GM10847 (cell line): ENCODE measurements around the gene C17orf67.

Experiments
- POLR2A ChIP-seq: IDR thresholded peaks from 2 replicates; pipeline ENCODE4 v1.6.1; 2011; ENCODE audit not compliant: insufficient read length; ENCODE audit errors: extremely low read depth

Gene C17orf67

DNA sequence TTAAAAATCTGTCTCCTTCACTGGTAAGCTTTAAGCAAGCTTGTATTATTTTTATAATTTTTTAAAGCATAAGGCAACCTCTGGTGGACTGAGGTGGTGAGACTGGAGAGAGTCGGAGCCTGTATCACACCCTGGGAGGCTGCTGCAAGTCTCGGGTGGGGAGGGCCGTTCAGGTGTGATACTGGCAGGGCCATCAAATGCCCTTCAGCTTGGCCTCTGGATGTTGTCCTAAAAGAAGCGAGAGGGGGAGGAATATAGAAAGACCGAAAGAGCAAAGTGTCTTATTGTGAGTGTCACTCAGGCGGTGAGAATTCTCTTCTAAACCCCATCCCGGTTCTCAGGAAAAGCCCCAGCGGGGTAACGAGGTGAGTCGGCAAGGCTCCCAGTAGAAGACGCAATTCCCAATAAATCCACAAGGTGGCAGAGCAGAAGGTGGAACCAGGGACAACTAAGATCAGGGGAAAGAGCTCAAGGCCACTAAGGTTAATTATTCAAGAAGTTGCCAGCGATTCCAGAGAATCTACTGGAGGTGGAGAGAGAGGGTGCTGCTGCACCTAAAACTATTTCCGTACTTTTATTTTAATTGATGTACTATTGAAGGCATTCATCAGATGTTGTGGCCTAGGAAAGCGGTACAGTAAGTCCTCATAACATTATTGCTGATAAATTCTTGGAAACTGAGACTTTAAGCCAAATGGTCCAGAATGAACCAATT lies 14.1 kb downstream of the C17orf67 start:
- TF ChIP-seq POLR2A = no peak

DNA sequence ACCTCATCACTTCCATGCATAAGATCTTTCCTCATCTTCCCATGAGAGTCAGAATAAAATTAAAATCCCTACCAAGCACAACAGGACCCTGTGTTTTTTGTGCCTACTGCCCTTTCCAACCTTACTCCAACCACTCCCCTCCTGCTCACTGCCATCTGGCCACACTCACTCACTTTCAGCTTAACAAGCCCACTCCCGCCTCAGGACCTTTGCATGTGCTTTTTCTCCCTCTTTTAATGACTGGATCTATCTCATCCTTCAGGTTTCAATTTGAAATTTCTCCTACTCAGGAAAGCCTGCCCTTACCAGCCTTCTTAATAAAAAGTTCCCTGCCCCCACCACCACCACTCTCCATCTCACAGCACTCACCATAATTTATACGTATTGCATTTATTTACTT lies 14.7 kb downstream of the C17orf67 start:
- TF ChIP-seq POLR2A = no peak

DNA sequence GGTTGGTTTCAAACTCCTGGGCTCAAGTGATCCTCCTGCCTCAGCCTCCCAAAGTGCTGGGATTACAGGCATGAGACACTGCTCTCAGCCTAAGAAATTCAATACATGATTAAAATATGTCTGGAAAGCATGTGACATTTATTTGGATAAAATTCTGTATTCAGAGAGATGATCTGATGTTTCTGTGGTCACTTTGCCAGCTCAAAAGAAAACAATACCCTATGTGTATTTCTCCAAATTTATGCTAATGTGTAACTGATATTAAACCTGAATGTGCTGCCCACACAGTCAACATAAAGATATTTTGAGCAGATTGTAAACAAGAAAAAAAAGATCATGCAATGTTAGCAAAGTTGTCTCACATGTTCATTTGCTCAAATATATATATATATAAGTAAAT lies 16.7 kb downstream of the C17orf67 start:
- no peak for TF ChIP-seq POLR2A

DNA sequence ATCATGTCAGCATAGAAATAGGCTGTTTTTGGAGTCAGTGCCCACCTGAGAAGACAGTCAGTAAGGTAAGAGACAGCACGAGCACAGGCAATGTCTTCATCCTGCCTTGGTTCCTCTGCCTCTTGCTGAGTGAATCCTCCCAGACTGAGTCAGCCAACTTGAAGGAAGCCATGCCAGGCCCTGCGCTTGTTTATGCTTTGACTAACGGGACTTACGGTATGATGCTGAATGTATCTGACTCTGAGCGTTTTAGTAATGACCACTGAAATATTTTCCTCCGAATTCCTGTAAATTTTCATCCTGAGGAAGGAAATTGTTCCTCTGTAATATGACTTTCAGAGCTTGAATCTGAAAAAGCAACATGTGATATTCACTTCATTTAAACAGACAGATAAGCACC lies 18.0 kb downstream of the C17orf67 start:
- no peak for TF ChIP-seq POLR2A

DNA sequence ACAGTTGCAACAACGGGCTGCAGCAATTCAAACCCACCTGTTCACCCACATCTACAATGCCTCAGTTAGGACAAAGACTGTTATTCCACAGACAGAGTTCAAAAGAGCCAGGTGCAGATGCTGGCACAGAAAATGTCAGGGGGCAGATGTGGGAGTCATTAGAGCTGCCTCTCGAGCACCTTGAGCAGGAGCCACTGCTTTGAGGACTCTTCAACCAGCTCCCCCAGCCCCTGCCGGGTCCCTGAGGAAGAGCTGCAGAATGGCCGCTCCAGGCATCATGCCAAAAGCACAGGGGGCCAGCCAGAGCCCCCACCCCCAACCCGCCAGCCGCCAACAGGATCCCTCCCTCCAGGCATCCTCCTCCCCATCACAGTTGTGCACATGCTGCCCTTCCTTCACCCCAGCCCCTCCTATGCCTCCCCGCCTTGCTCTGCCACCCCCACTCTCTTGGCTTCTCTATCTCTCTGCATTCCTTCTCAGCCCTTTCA lies 20.8 kb downstream of the C17orf67 start:
- no peak for TF ChIP-seq POLR2A

DNA sequence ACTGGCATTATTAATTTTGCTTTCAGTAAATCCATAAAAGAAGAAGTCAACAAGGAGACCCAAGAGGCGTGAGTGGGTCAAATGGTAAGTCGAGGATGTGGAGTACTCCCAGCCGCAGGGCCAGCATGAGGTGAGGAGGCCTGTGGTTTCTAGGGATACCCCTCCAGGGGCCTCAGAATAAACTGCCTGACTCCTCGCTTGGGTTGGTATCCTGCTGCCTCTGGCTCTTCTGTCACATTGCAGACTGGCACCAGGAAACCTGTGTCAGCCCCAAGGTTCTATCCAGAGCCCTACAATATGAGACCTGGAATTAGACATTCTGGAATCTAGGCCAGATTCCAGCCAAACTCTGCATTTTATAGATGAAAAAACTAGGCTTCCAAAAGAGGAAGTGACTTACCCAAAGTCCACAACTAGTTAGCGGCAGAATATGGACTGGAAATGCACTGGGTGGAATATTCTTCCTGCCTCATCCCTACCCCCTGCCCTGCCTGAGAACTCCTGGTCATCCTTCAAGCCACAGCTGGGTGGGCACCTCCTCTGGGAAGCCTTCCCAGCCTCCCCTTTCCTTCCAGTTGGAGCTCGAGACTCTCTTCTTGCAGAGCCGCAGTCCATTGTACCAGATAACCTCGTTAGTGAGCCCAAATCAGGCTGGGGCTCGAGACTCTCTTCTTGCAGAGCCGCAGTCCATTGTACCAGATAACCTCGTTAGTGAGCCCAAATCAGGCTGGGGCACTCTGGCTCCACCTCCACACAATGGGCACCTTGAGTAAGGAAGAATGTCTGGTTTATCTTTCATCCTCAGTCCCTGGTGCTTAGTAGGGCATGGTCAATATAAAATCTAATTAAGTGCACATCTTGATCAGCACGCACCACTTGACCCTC lies 22.6 kb downstream of the C17orf67 start:
- TF ChIP-seq POLR2A = no peak

DNA sequence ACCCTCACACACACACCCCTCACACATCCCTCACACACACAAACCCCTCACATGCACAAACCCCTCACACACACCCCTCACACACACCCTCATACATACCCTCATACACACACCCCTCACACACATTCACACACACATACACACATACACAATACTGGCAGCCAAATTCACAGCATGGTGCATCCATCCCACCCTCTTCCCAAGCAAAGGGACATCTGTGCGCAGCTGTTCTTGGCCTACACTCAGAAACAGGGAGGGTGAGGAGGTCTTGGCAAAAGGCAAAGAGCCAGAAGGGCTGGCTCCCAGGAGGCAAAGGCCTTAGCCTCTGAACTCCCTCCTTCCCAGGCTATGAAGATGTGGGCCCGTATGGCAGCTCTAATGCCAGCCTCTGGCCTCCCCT lies 23.4 kb downstream of the C17orf67 start:
- no peak for TF ChIP-seq POLR2A

DNA sequence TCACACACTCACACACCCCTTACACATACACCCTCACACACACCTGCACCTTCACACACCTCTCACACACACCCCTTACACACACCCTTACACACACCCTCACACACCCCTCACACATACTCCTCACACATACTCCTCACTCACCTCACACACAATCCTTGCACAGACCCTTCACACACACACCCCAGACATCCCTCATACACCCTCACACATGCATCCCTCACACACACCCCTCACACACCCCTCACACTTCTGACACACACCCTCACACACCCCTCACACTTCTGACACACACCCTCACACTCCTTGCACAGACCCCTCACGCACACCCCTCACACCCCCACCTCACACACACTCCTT lies 23.9 kb downstream of the C17orf67 start:
- no peak for TF ChIP-seq POLR2A

DNA sequence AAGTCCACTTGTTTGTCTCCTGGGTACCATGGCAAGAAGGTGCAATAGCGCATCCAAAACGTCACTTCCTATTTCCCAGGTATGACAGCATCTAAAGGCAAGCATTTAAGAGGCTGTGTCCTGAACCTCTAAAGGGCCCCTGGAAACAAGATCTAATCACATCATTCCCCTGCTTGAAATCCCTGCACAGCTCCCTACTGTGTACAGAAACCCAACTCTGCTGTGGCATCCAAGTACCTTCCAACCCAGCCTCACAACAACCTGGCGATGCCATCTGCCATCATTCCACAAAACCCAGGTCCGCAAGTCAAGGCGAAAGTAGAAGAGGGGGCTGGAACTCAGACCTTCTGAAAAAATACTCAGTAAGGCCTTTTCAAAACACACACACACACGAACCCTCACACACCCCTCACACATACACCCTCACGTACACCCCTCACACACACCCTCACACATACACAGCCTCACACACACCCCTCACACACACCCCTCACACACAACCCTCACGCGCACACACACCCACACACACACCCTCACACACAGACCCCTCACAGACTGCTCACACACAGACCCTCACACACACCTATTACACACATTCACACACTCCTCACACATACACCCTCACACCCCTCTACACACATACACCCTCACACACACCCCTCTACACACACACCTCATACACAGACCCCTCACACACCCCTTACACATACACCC lies 24.5 kb downstream of the C17orf67 start:
- no peak for TF ChIP-seq POLR2A

DNA sequence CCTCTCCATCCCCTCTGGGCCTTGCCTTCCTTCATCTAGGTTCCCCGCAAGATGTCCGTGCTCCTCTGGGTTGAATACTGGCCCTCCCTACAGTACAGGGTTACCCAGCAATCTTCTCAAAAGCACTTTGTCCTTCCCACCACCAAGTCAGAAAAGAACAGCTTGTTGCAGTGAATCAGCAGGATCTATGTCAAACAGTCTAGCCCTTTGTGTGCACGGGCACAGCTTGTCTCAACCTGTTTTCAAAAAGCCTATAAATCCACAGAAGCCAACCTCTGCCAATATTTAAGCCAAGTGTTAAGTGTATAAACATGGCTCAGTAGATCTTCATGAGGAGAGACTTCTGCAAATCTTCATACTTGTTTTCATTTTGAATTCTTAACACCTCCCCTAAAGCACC lies 25.2 kb downstream of the C17orf67 start:
- TF ChIP-seq POLR2A = no peak

DNA sequence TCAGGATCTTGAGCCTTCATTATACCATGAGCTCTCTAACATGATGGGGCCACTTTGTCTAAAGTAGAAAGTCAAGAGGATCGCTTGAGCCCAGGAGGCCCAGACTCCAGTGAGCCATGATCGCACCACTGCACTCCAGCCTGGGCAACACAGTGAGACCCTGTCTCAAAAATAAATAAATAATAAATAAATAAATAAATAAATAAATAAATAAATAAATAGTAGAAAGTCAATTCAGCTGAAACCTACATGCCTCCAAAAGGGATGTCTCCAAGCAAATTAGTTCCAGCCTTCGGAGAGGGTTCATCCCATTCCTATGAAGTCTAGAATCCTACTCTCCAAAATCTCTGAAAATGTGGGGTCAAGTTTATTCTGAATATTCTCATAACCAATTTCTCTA lies 26.0 kb downstream of the C17orf67 start:
- TF ChIP-seq POLR2A = no peak

DNA sequence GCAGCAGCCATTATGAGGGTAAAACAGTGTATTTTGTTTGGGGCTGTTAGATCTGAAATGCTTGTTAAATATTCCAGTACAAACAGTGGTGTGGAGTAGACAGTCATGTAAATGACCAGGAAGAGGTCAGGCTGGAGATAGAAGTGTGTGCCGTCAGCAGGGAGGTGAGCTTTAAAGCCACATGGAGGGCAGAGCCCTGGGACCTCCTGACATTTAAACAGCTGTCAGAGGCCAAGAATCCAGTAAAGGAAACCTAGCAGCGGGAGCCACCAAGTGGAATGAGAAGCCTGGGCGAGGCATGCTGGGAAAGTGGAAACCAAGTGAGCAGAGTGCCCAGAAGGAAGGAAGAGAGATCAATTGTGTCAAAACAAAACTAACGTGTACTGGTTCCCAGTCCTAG lies 26.8 kb downstream of the C17orf67 start:
- TF ChIP-seq POLR2A = no peak

DNA sequence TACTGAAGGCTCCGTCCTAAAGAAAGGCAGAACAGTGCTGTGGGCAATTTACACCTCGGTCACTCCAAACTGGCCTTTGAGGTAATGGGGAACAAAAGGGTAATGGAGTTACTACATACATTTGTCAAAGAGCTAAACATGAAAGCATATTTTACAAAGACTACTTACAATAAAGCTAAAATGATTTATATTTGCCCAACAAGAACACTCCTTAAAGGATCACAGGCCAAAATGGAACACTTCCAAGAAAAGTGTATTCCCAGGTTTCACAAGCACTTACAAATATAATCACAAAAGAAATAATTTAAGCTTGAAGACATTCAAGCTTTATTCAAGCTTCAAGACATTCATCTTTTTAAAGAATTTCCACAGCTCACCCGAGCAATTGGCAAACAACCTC lies 29.3 kb downstream of the C17orf67 start:
- TF ChIP-seq POLR2A = no peak

DNA sequence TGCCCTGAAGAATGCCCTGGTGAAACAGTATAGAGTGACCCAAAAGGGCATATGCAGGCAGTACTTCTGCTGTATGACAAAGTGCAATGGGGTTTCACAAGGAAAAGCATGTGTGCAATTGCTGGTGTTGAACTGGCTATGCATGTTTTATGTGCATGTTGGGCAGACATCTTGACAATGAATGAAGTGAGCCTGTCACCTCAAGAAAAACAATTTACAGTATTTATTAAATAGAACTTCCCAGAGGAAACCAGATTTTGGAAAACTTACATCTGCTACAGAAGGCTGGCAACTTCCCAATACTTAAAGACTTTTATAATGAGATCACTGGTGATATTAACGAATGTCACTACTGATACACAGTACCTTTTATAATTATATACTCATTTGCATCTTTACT lies 30.6 kb downstream of the C17orf67 start:
- TF ChIP-seq POLR2A = no peak

DNA sequence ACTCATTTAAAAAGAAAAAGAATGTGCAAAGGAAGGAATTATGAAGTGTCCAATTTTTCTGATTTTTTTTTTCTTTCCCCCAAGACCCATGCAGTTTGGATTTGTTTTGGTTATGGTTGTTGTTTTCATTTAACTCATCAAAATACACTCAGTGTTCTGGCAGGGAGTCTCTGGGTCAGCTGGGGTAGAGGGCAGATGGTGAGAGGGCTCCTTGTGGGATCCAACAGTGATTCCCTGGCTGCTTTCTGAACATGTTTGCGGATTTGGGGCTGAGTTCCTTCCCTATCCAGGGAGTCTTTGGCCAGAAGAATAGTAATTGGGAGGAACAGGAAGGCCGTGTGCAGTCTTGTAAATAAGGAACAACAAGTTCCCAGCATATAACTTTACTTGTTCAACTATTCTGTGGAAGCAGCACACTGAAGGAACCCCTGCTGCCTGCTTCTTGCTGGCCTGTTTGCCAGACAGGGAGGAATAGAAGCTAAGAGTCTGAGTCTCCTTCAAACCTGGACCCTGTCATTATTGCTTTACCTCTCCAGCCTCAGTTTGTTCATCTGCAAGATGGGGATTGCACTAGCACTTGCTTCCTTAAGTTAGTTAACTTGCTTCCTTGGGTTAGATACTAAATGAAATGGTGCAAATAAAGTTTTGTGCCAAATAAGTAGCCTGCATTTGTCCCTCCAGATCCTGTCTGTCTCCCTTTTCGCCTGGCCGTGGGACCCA lies 32.1 kb downstream of the C17orf67 start:
- TF ChIP-seq POLR2A = no peak

DNA sequence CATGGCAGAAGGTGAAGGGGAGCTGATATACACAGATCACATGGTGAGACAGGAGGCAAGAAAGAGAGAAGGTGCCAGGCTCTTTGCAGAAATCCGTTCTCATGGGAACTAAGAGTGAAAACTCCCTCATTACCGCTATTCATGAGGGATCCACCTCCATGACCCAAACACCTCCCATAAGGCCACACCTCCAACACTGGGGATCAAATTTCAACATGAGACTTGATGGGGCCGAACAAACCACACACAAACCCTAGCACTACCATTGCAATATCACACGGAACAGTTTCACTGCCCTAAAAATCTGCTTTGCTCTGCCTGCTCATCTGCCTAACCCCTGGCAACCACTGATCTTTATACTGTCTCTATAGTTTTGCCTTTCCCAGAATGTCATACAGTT lies 34.8 kb downstream of the C17orf67 start:
- TF ChIP-seq POLR2A = no peak

DNA sequence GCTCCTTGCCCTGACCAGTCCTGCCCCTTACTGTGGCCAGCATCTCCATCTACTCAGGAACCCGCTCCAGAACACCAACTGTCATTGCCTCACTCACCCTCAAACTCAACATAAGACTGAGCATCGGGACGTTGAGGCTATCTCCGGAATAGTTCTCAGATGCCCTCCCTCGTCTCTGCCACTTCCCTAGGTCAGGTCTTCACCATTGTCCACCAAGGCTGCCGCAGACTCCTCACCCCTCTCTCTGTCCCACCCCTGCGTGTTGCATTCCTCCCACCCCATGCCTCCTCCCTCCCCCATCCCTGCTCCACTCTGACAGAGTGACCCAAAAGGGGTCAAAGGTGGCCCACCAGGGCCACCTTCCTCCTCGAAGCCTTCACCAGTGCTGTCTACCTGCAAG lies 37.2 kb downstream of the C17orf67 start:
- TF ChIP-seq POLR2A = no peak
